H4 (cell line): ENCODE data around the gene CACNA1B. TPM values are rescaled to one million over a fixed set of nuclear protein-coding genes. Genes with fewer than 3 reads are reported as not detected.
"Not testable (repeated sequence)": the region's sequence is repeated elsewhere in the genome, so short reads cannot be mapped to it uniquely, and the experiment has no call there.

Source experiments
- DNase-seq: peaks from one replicate; pipeline ENCODE4 v3.0.0-alpha.2; 2015; ENCODE audit warnings: low spot score
- total RNA-seq: library from RNA; depleted of rRNA; stranded (reverse); fragments of >200 nt; shearing (Covaris generic); gene quantifications from 2 replicates; pipeline ENCODE4 v1.2.3, GENCODE V29; 2014

Gene CACNA1B
- total RNA-seq, 1 experiment from 2014 or later = not detected

DNA sequence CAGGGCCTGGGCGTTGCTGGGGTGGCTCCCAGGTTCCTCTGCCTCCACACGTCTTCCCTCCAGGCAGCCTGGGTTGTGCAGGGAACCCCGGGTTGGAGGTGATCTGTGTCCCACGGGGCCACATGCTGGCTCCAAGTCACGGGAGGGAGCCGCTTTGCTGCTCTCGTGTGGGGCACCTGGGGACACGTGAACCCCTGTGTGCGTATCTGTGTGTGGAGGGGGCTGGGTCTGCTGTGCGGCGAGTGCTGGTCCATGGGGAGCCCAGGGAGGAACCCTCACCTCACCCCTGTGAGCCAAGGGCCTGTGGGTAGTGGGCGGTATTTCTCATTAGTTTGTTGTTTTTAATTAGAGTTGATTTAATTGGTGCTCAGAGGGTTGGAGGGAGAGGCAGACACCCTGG, 7.5 kb downstream of the CACNA1B start:
- not testable (repeated sequence) for DNase-seq

GRCh38 chr9:137888621-137889020, 11.0 kb downstream of the CACNA1B start:
- DNase-seq = not testable (repeated sequence)

DNA sequence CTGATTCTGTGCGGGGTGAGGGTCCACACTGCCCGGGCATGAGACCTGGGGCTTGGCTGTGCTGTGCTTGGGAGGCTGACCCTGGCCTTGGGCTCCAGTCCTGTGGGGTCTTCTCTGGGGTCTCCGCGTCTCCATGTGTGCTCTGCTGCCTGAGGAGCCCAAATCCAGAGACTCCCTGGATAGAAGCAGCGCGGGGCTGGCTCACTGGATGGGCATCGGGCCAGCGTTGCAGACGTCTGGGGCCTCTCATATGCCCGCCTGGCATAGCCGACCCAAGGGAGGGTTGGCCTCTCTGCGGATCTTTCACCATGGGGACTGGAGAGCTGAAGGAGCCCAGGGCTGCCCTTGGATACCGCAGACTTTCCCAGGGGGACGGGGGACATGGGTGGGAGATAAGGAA, 12.4 kb downstream of the CACNA1B start:
- not testable (repeated sequence) for DNase-seq

DNA sequence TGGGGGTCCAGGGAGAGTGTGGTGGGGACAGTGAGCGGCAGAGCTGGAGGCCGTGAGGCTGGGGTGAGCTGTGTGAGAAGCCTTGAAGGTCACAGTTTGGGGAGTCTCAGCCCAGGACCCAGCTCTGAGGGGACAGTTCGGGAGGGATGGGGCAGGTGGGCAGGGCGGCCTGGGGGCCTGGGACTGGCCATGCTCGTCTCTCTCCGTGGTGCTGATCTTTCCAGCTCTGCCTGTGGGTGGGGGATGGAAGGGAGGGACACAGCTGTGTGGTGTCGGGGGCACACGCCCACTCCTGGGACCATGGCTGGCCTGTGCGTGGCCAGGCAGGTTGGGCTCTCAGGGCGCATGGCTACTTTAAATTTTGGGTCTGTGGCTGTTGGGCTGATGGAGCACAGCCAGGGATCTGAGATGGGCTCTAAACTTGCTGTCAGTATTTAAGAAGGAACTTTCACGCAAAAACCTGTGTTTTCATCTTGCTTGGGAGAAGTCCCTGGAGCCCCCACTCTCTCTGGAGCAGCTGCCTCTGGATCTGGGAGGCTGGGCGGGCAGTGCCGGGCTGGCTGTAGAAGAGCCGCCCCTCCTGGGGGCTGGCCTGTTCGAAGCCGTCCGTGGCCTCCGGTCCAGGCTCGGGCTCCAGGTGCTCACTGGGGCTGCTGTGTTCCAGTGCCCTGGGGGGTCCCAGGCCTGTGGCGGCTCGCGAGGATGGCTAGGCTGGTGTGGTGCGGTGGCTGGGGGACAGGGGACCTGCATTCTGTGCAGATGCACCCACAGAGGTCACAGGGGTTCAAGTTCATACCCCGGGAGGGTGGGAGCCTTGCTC, 13.4 kb downstream of the CACNA1B start:
- not testable (repeated sequence) for DNase-seq

DNA sequence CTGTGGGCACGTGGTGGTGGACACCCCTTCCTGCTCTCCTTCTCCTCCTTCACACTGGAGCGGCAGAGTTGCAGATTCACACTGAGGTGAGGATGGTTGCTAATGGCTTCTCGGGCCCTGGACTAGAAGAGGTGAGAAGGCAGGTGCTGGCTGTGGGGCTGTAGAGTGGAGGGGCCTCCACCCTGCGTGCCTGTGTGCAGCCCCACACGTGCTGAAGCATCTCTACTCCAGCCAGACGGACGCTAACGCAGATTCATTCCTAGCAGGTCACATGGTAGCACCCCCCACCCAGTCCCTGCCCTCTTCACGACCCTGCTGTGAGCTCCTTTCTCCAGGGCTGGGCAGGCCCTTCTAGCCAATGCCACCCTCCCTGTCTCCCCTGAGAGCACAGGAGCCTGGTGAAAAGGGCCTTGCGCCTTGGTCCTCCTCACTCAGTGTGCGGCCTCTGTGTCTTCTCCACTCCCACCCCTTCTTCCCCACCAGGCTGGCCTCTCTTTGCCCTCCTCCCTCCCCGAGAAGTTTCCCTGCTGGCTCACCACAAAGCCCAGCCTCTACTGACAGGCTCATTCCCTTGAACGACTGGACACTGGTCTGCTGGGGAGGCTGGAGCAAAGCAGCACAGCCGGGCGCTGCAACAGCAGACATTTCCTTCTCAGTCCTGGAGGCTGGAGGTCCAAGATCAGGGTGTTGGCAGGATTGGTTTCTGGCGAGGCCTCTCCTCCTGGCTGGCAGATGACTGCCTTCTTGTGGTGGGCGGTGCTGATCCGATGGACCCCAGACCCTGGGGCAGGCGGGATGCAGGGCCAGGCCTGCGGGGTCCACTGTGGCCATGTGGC, 14.2 kb downstream of the CACNA1B start:
- no peak for DNase-seq

DNA sequence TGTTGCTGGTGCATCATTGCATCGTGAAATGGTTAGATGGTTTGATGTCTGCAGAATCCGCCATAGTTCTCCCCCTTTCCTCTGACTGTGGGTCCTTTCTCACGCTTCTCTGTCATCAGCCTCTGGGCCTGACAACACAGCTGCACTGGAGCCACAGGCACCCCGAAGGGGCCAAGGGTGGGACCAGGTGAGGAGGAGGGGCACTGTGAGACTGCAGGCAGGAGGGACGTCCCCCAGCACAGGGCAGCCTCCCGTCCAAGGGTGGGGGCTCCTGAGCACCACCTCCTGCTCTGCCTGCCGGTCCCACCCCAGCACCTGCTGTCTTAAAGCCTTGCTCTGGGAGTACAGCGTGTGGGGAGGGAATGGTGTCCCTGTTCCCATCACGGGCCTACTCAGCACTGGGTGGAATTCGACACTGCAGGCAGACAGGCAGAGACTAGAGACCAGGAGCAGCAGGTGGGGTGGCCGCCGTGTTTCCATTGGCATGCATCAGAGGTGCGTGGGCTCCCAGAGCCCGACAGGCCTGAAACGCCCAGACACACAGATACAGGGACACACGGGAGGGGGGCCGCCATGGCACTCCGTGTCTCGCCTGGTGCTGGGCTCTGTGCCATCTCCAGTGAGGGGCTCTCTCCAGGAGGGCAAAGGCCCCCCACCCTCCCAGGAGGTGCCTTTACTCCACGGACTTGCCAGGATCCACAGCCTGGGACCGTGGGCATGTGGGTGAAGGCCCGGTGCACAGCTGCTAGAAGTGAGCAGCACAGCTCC, 15.0 kb downstream of the CACNA1B start:
- no peak for DNase-seq

- DNase-seq = no peak
Observed at GRCh38 chr9:137893670-137894069, 16.1 kb downstream of the CACNA1B start.

DNA sequence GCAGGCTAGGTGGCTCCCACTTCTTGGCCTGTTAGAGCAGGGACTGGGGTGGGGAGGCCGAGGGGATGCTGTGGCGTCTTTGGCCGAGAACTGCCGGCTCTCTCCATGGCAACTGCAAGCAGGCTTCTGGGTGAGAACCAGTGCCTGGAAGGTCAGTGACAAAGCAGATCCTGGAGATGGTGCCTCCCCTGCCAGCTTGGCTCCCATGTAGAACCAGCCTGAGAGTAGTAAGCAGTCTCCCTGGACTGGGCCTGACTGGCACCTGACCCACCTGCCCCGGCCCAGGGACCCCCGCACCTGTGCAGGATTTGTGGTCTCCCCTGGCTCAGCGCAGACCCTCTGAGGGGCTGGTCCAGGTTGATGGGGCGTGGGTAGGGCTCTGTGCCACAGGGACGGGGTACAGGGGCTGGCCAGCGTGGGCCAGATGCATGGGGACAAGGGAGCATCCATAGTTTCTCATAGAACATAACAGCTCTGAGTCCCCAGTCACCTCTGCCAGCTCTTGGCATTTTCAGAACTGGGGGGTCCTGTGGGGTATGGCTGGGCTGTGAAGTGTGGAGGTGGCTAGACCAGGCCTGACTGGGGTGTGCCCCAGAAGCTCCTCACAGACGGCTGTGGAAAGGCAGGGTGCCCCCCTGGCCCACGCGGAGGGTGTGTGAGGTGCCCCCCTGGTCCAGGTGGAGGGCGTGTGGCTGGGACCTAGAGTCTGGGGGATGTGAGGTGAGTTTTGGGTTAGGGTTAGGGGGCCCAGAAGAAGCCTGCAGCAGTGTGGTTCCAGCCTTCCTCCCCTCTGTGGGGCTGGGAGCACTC, 22.2 kb downstream of the CACNA1B start:
- no peak for DNase-seq

GRCh38 chr9:137900584-137901310, 23.2 kb downstream of the CACNA1B start:
- no peak for DNase-seq

DNA sequence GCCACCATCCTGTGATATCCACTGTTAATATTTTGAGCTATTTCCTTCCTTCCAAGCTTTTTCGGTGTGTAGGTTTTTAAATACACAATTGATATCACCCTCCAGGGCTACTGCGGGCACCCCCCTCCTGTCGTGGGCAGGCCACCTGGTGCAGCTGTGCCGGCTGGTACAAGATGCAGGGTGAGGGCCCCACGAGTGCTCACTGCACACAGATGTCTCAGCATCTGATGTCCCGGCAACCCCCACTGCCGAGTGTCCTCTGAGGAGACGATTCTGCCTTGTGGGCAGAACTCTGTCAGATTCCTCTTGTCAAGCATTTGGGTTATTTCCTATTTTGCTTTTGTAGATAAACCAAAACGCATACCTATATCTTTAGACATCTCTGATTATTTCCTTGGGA, 25.1 kb downstream of the CACNA1B start:
- DNase-seq = no peak

DNA sequence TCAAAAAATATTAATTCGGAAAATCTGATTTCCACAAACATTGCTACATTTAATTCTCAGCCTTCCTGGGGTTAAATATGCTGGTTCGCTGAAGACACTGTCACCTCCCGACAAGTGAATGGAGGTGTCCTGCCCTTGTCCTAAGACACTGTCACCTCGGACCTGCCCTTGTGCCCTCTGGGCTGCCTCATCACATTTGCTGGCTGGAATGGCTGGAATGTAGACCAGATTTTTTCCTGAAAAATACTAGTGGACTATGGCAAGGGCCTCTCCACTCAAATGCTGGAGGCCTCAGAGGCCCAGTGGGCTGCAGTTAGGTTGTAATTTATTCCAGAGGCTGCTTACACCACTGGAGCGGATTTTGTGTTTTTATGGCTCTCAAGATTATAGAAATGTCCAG, 28.2 kb downstream of the CACNA1B start:
- DNase-seq = no peak

- no peak for DNase-seq
Observed at GRCh38 chr9:137907776-137908175, 30.2 kb downstream of the CACNA1B start.

DNA sequence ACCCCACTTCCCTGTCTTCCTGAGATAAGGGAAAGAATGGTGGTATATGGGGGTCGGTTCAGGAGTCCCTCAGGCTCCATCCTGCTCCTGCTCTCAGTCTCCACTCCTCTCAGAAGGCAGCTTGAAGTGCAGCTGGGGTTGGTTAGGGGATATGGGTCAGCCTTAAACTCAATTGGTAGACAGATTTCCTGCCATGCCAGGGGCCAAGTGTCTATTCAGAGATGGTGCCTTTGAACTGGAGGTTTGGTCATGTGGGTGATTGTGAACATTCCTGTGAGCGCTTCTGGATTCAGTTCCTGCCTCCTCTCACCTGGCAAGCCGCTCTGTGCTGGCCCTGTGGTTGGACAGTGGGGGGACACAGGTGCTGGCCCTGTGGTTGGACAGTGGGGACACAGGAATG, 35.1 kb downstream of the CACNA1B start:
- no peak for DNase-seq

DNA sequence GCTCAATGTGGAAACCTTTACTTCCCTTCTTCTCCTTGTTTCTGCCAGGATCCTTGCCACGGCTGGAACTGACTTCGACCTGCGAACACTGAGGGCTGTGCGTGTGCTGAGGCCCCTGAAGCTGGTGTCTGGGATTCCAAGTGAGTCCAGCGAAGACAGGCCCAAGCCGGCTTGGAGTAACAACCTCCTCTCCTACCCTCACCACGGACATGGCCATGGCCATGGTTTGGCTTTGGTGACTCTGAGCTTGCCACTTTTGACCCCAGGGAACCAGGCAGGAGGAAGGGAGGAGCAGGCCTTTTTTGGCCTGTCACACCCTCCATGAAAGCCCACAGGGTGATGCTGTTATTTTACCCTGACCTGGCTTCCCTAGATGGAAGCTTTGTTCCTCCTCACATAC, 35.5 kb downstream of the CACNA1B start:
- DNase-seq = no peak

- DNase-seq = no peak
Observed at GRCh38 chr9:137913771-137914767, 36.5 kb downstream of the CACNA1B start.

GRCh38 chr9:137916540-137916939, 39.0 kb downstream of the CACNA1B start:
- no peak for DNase-seq

DNA sequence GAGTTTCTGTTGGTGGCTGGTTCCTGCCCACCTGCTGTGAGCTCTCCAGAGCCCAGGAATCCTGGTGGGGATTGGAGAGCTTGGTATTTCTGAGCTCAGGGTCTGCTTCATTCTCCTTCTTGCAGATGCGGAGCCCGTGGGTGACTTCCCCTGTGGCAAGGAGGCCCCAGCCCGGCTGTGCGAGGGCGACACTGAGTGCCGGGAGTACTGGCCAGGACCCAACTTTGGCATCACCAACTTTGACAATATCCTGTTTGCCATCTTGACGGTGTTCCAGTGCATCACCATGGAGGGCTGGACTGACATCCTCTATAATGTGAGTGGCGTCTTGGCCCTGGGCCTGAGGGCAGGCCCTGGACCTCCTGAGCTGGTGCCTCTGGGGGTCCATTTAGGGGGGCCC, 39.5 kb downstream of the CACNA1B start:
- no peak for DNase-seq

DNA sequence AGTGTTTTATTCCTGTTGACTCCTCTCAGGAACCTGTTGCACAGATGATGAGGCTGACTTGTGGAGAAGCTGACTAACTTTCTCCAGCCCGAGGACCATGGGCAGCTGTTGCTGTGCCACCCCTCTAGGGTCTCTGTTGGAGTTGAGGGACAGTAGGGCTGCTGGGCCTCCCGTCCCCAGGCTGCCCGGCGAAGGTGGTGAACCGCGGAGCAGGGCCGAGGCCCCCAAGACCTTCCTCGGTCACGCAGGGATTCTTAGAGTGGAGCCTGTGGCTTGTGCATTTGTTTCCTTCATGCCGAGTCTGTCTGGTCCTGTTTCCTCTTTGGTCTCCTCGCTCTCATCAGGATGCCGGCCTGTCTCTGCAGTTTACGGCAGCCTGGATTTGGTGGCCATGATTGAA, 40.2 kb downstream of the CACNA1B start:
- no peak for DNase-seq

DNA sequence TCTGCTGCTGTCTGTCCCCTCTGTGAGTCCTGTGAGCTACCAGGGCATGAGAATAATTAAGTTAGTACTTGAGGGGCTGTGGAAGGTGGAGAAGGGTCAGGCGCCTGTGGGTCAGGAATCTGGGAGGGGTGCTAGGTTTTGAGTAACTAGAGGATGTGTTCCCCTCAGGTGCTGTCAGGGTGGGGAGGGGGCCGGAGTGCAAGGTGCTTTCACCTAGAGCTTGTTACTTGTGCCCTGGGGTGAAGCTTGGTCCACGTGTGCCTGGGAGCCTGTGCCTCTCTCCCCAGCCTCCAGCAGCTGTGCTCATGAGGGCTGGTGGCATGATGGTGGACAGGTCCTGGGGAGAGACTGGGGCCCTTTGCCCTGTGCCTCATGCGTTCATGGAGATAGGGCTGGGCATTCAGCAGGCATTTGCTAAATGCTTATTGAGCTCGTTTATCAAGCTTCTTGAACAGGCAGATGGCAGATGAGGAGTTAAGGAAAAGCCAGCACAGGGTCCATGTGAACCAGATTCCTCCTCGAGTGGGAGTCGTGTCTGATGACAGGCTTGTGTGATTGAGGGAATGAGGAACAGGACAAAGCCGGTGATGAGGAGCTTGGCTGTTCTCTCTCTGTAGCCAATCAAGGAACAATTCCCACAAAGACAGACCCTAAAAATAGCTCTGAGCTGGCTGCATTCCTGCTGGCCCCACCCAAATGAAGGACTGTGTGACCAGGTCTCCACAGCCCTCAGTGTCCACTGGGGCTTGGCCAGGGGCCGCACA, 40.9 kb downstream of the CACNA1B start:
- DNase-seq = no peak
